HG03280 (cell line): Measurements from ENCODE around the gene ZDHHC11.
"Not testable (repeated sequence)": the region's sequence is repeated elsewhere in the genome, so short reads cannot be mapped to it uniquely, and the experiment has no call there.

Experiments
- ATAC-seq: cut with Tn5 transposase; IDR thresholded peaks from one replicate; pipeline ENCODE4 v1.9.1; 2021; ENCODE audit warnings: mild to moderate bottlenecking, moderate library complexity; ENCODE audit not compliant: unreplicated experiment

Gene ZDHHC11

GRCh38 chr5:845676-846601 is 4.8 kb downstream of the ZDHHC11 start:
- ATAC-seq: not testable (repeated sequence)

GRCh38 chr5:845031-845675 is 5.6 kb downstream of the ZDHHC11 start:
- not testable (repeated sequence) for ATAC-seq

GRCh38 chr5:844426-844825 is 6.4 kb downstream of the ZDHHC11 start:
- ATAC-seq: not testable (repeated sequence)

- ATAC-seq: not testable (repeated sequence)
Observed at GRCh38 chr5:843926-844325, 6.9 kb downstream of the ZDHHC11 start.

GRCh38 chr5:843371-843770 is 7.4 kb downstream of the ZDHHC11 start:
- ATAC-seq: not testable (repeated sequence)

- not testable (repeated sequence) for ATAC-seq
Observed at GRCh38 chr5:842402-843221, 8.2 kb downstream of the ZDHHC11 start.

- not testable (repeated sequence) for ATAC-seq
Observed at GRCh38 chr5:841531-842401, 9.0 kb downstream of the ZDHHC11 start.

- not testable (repeated sequence) for ATAC-seq
Observed at GRCh38 chr5:840974-841435, 9.8 kb downstream of the ZDHHC11 start.

- ATAC-seq: not testable (repeated sequence)
Observed at GRCh38 chr5:840118-840973, 10.4 kb downstream of the ZDHHC11 start.

GRCh38 chr5:838431-838851 is 12.3 kb downstream of the ZDHHC11 start:
- not testable (repeated sequence) for ATAC-seq

GRCh38 chr5:837621-838121 is 13.1 kb downstream of the ZDHHC11 start:
- not testable (repeated sequence) for ATAC-seq

- ATAC-seq: not testable (repeated sequence)
Observed at GRCh38 chr5:835933-836612, 14.7 kb downstream of the ZDHHC11 start.

GRCh38 chr5:834013-834412 is 16.8 kb downstream of the ZDHHC11 start:
- not testable (repeated sequence) for ATAC-seq

- not testable (repeated sequence) for ATAC-seq
Observed at GRCh38 chr5:828194-828593, 22.6 kb downstream of the ZDHHC11 start.

GRCh38 chr5:825544-825943 is 25.2 kb downstream of the ZDHHC11 start:
- ATAC-seq: not testable (repeated sequence)

- no peak for ATAC-seq
Observed at GRCh38 chr5:821504-821903, 29.3 kb downstream of the ZDHHC11 start.

- ATAC-seq: no peak
Observed at GRCh38 chr5:820245-820644, 30.5 kb downstream of the ZDHHC11 start.

- ATAC-seq: no peak
Observed at GRCh38 chr5:819078-819477, 31.7 kb downstream of the ZDHHC11 start.
